Measurements from ENCODE around the gene LSM5.

LSM5 gene

DNA sequence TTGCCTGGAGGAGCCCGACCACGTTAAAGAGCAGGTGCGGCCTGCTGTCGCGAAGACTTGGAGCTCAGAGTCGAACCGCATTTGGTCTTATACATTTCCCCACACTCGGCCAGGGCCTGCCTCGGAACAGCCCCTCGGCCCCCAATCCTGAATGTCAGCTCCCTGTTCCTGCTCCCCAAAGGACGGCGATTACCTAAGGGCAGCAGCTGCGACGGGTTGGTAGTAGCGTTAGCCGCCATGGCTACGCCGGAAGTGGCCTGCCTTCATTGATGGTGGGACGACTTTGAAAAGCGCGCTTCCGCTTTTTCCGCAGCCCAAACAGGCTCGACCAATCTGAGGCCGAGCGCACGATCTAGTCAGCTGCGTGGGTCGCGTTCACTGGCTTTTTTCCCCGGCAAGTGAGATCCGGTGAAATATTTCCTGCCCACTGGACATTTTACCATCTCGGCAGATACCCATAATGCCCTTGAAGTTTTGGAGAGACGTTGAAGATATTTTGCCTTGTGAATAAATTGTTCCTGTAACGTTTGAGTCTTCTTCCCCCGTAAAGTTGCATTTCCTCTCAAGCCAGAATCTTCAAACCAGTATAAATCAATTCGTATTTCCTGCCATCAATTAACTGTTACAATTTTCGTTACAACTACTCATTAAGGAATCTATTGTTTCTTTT, at the start of gene LSM5:
LSM5 (minus strand) TSS at position 254 of the 670 bp plus-strand sequence; CDS start at position 239, 15 bp downstream.
- peak; percentile 95 for DNase-seq

DNA sequence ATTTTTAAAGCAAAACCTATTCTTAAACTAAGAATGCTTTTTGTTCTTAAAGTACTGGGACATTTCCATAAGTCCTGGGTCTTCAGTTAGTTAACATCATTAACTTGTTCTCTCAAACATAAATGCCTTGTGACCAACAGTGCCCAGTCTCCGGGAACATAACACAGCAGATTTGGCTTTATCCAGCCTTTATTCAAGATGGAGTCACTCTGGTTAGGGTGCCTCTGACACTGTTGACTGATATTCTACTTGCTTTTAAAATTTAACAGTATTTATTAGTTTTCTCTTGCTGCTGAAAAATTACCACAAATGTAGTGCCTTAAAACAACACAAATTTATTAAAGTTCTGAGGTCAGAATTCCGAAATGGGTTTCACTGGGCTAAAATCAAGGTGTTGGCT, 49.2 kb upstream of the LSM5 start:
- DNase-seq, result no peak

GRCh38 chr7:32537760-32538159, 47.6 kb upstream of the LSM5 start:
- DNase-seq, result no peak

GRCh38 chr7:32536585-32536984, 46.4 kb upstream of the LSM5 start:
- no peak for DNase-seq

DNA sequence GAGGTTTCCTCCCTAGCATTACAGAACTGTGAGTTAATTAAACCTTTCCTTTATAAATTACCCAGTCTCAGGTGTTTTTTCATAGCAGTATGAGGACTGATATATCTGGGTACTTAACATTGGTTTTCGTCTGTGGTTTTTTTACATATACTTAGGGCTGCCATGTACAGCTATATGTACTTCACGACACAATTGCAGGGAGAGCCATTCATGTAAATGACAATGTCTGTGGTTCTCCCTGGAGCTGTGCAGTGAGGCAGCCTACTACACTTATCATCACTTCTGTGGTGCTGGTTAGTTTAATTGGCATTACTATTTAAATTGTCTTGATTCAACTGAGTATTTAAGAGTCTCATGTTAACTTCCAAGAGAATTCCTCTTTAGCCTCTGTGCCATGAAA, 45.8 kb upstream of the LSM5 start:
- no peak for DNase-seq

GRCh38 chr7:32535162-32535702, 45.1 kb upstream of the LSM5 start:
- DNase-seq, result no peak

DNA sequence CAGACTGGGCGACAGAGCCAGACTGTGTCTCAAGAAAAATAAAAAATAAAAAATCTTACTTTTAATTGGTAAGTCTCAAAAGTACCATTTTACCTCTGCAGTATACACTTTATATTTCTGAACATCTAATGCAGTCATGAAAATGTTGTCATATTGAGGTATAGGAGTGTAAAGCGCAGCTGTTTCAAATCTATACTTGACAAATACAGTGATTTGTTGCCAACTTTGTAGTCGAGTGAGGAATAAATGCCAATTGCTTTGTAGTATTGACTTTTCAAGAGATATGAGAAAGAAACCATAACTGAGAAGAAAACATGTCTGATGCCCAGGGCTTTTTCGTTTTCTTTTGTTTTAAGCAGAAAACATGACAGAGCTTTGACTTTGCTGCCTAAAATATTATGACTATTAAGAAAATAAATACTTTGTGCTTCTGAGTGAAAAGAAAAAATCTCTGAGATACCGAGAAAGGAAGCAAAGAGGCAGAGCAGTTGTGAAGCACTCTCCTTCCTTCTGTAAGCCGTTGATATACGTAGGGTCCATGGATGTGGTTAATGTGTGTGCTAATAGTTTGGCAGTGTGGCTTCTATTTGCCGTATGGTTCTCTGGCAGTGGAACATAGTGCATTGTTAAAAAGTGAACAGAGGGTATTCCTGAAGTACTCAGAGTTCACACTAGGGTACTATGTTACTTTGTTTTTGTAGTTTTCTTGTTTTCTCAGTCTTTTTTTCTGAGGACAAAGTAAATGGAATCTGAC, 43.3 kb upstream of the LSM5 start:
- DNase-seq, result no peak

- DNase-seq, result no peak
Measured at GRCh38 chr7:32532716-32533115, 42.5 kb upstream of the LSM5 start.

DNA sequence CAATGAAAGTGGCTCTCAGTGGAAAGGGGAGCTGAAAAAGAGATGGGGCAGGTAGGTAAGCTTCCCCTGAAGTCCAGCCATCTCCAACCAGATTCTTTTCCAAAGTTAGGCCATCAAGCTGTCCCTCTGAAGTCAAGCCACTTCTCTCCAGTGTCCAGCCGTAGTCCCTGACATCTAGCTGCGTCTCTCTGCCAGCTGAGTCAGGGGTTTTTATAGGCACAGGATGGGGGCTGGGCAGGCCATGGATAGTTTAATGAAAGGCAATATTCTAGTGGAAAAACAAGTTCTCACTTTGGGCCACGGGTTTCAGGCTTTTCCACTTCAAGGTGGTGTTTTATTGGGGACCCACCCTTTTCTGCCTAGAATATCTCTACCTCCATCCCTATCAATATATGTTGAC, 41.9 kb upstream of the LSM5 start:
- DNase-seq, result no peak

DNA sequence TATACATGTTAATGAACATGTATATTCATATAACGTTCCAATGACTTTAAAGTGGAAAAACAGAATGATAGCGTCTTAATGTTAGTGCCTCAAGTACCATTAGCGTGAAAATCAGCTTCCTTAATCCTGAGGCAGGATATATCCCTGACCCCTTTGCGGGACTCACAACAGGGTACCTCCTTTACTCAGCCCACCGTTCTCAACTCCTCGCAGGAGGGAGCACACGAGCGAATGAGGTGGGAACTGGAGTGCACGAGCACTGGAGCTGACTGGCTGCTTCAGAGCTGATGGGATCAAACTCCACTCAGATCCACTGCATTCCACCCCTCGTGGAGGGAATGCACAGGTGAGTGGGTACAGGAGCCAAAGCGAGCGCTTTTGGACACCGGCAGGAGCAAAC, 41.2 kb upstream of the LSM5 start:
- no peak for DNase-seq

DNA sequence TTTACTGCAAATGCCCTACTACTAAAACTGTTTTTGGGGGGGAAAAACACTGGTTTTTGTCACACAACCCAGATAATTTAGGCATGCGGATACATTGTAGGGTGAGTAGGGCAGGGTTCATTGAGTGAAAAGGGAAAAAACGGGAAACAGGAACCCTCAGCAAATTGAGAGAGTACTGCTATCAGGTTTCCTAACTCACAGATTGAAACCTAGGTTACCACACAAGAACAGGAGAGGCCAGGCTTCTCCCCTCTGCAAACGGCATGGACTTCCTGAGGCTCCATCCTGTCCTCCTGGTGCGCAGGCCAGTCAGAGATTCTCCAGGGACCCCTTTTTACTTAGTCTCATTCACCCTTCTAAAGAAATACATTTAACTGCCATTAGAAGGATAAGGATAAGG, 35.7 kb upstream of the LSM5 start:
- no peak for DNase-seq

GRCh38 chr7:32524631-32525030, 34.5 kb upstream of the LSM5 start:
- DNase-seq, result no peak

DNA sequence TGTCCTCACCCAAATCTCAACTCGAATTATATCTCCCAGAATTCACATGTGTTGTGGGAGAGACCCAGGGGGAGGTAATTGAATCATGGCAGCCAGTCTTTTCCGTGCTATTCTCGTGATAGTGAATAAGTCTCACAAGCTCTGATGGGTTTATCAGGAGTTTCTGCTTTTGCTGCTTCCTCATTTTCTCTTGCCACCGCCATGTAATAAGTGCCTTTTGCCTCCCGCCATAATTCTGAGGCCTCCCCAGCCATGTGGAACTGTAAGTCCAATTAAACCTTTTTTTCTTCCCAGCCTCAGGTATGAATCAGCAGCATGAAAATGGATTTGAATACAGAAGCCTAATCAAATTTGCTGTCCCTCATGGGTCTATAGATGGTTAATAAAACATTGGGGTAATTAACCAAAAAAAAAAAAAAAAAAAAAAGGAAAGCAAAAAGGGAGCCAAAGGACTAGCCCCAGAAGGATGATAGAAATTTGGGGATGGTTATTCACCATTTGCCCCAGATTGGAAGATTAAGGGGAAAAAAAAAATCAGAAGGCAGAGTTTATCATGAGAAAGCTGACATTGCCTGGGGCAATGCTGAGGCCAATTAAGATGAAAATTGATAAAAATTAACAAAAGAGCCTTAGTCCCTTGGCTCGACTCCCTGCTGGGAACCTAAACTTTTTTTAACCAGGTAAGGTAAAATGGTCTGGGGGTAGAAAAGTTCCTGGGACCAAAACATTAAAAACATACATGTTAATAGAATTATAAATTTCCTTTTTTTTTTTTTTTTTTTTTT, 32.8 kb upstream of the LSM5 start:
- DNase-seq, result no peak

GRCh38 chr7:32519763-32520162, 29.6 kb upstream of the LSM5 start:
- DNase-seq, result peak; percentile 27

GRCh38 chr7:32518534-32519140, 28.5 kb upstream of the LSM5 start:
- DNase-seq, result no peak

DNA sequence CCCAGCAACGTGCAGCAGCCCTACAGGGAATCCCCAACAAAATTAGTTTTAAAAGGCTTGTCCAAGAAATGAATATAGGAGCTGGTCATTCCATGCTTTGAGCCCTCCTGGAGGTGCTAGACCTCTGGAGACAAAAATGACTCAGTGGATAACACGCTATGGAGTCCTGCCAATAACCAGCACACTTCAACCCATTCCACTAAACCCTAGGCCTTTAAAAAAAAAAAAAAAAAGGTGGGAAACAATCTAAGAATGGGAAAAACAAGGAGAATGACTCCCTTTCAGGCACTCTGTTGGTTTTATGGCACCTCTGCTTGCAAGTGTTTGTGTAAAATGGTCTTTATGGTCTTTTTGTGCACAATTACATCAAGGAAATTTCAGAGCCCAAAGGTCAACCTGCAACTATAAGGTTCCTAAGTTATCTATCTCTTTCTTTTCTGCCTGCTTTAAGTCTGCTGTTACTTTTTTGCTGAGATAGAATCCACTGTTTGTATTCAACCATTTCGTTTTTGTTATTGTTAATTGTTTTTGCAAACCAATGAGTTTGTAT, 26.4 kb upstream of the LSM5 start:
- no peak for DNase-seq

DNA sequence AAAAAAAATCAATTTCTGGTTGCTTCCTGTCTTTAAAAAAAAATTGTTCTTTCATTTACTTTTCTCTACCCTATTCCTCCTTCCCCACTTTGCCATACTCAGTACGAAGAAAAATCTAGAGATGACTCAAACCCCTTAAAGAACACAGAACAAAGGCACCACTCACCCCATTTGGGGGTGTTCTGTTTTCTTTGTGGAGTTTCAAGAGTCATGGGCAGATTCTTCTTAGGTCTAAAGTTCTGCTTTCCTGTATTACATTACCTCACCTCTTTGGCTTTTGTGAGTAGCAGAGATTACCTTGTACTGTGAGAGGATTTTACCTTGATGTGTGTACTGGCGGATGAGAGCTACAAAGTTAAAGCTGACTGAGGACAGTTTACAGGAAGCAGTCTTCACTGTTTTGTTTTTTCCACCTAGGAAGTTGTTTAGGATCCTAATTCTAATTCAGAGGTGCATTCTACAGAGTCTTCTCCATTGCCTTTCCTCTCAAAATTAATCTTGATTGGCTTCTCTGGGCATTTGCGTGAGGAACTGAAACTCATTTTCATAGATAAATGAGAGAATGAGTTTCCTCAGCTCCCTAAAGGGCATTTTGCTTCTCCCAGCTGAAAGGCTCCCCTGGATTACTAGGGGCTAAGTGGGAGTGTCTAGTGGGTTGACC, 25.8 kb upstream of the LSM5 start:
- DNase-seq, result peak; percentile 31

- DNase-seq, result no peak
Measured at GRCh38 chr7:32513210-32513609, 23.0 kb upstream of the LSM5 start.

- no peak for DNase-seq
Measured at GRCh38 chr7:32511791-32512190, 21.6 kb upstream of the LSM5 start.

- no peak for DNase-seq
Measured at GRCh38 chr7:32507414-32507813, 17.2 kb upstream of the LSM5 start.

DNA sequence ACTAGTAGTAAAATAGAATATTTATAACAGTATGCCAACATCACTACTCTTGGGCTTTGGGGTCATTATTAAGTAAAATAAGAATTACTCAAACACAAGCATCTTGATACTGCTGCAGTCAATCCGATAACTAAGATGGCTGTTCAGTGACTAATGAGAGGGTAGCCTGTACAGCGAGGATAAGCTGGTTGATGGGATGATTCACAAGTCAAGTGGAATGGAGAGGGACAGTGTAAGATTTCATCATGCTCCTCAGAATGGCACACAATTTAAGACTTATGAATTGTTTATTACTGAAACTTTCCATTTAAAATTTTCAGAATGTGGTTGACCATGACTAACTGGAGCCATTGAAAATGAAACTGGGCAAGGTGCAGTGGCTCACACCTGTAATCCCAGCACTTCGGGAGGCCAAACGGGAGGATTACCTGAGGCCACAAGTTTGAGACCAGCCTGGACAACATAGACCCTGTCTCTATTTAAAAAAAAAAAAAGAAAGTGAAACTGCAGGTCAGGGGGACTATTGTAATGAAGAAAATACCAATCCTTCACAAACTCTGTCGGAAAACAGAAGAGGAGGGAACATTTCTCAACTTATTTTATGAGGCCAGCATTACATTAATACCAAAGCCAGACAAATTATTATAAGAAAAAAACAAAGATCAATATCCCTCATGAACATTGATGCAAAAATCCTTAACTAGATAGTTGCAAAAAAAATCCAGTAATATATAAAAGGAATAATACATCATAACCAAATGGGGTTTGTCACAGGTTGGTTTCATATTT, 16.3 kb upstream of the LSM5 start:
- peak; percentile 71 for DNase-seq

Data from activated CD4-positive, alpha-beta T cell treated with anti-CD3 and anti-CD28 coated beads, Interleukin-2, Interleukin-6, amounts not matched to agents 100 ng/mL and 50 ng/mL, durations not matched to agents 16 hours and 8 hours (primary cell).